HCT116 (cell line): ENCODE results near the gene TBPL1. TPM values are rescaled to one million over a fixed set of nuclear protein-coding genes. Genes with fewer than 3 reads are reported as not detected.

Experiments used
- ATAC-seq: fragments of 200-7000 bp; cut with Tn5 transposase; 2 replicates; pipeline ENCODE4 v1.9.1; 2020; ENCODE audit warnings: mild to moderate bottlenecking, moderate library complexity
- BruUV-seq: library from RNA; stranded (reverse); fragments of 400-500 nt; replicated peaks from 2 replicates; lab custom pipeline; 2021; lab: Mats Ljungman, UMichigan
- CTCF ChIA-PET: fragments of 300-600 bp; sonication (Branson Sonifier 250); formaldehyde crosslinking; loops from one replicate; lab custom pipeline; 2021; ENCODE audit warnings: antibody characterized with exemption; lab: Charles Lee
- POLR2A ChIA-PET: fragments of 300-600, 350-600 bp; sonication (Branson Sonifier 250); formaldehyde crosslinking; loops from one replicate; lab custom pipeline; 2021; ENCODE audit warnings: antibody characterized with exemption; lab: Charles Lee
- RAD21 ChIA-PET, 2 experiments: fragments of 300-600 bp; sonication (Branson Sonifier 250); formaldehyde crosslinking; loops; one replicate each; lab custom pipeline; 2023; ENCODE audit warnings: low total read pairs in 2 of 2; ENCODE audit not compliant: uncharacterized antibody in 2 of 2, unreplicated experiment in 2 of 2, low non-redundant PET in 1 of 2; lab: Charles Lee
- DNase-seq: peaks from one replicate; pipeline ENCODE4 v3.0.0-alpha.2; 2010; ENCODE audit warnings: low read depth, low spot score
- H2AFZ ChIP-seq: fragments of 200-600 bp; shearing (Covaris generic), sonication (generic); 2 replicates; pipeline ENCODE4 v1.6.1; 2017; ENCODE audit warnings: low read depth, mixed run types, mixed read lengths, antibody characterized with exemption, low read length; ENCODE audit not compliant: poor library complexity, severe bottlenecking
- H3K27ac ChIP-seq: 2 replicates; pipeline ENCODE4 v1.5.1; 2012; ENCODE audit warnings: low read depth, low read length
- H3K27me3 ChIP-seq: fragments of 200-600 bp; sonication (generic); 2 replicates; pipeline ENCODE4 v1.6.1; 2016; ENCODE audit warnings: mixed run types, low read length, mixed read lengths; ENCODE audit not compliant: insufficient read depth
- H3K36me3 ChIP-seq, 2 experiments: fragments of 200-500 bp in 1 of 2; fragments of 200-600 bp in 1 of 2; sonication (Bioruptor generic) in 1 of 2; sonication (generic) in 1 of 2; 2 replicates each; pipeline versions ENCODE4 v1.5.1 to v1.6.1; 2014 to 2016; ENCODE audit warnings: low read length in 2 of 2, inconsistent platforms in 1 of 2, mixed read lengths in 1 of 2, mixed run types in 1 of 2; ENCODE audit not compliant: insufficient read depth in 2 of 2, control insufficient read depth in 1 of 2
- H3K4me1 ChIP-seq, 2 experiments: fragments of 200-600 bp in 1 of 2; sonication (generic) in 1 of 2; 2 replicates each; pipeline versions ENCODE4 v1.5.1 to v1.6.1; 2012 to 2017; ENCODE audit warnings: low read length in 2 of 2, inconsistent platforms in 1 of 2, mild to moderate bottlenecking in 1 of 2, mixed read lengths in 1 of 2, mixed run types in 1 of 2, moderate library complexity in 1 of 2; ENCODE audit not compliant: insufficient read depth in 2 of 2, control insufficient read depth in 1 of 2
- H3K4me2 ChIP-seq: fragments of 200-600 bp; sonication (generic); 2 replicates; pipeline ENCODE4 v1.6.1; 2017; ENCODE audit warnings: mixed run types, low read length, mixed read lengths
- H3K4me3 ChIP-seq, 2 experiments: fragments of 200-600 bp in 1 of 2; sonication (generic) in 1 of 2; replicated peaks in 1 of 2; 2 replicates each; pipeline ENCODE4 v1.5.1; 2011 to 2016; ENCODE audit warnings: low read length in 2 of 2, control low read depth in 1 of 2, low read depth in 1 of 2, mild to moderate bottlenecking in 1 of 2, mixed read lengths in 1 of 2, mixed run types in 1 of 2
- H3K79me2 ChIP-seq: fragments of 200-600 bp; sonication (generic); 2 replicates; pipeline ENCODE4 v1.6.1; 2017; ENCODE audit warnings: mild to moderate bottlenecking, mixed run types, low read length, moderate library complexity, mixed read lengths; ENCODE audit not compliant: insufficient read depth
- H3K9ac ChIP-seq: fragments of 200-600 bp; sonication (generic); 2 replicates; pipeline ENCODE4 v1.6.1; 2016; ENCODE audit warnings: low read length, mixed read lengths
- H3K9me2 ChIP-seq: fragments of 200-600 bp; sonication (generic), shearing (Covaris generic); 2 replicates; pipeline ENCODE4 v1.6.1; 2017; ENCODE audit warnings: mixed run types, mild to moderate bottlenecking, moderate library complexity; ENCODE audit not compliant: insufficient read depth
- H3K9me3 ChIP-seq, 2 experiments: fragments of 200-500 bp in 1 of 2; fragments of 200-600 bp in 1 of 2; sonication (Bioruptor generic) in 1 of 2; sonication (generic) in 1 of 2; 2 replicates each; pipeline ENCODE4 v1.6.1; 2014 to 2017; ENCODE audit warnings: low read length in 2 of 2, mixed read lengths in 2 of 2, inconsistent platforms in 1 of 2, low read depth in 1 of 2, mild to moderate bottlenecking in 1 of 2, mixed run types in 1 of 2, moderate library complexity in 1 of 2; ENCODE audit not compliant: control insufficient read depth in 1 of 2, insufficient read depth in 1 of 2
- H4K20me1 ChIP-seq: fragments of 200-600 bp; sonication (generic), shearing (Covaris generic); 2 replicates; pipeline ENCODE4 v1.6.1; 2017; ENCODE audit warnings: mixed run types, mild to moderate bottlenecking, moderate library complexity; ENCODE audit not compliant: insufficient read depth
- CEBPB ChIP-seq: IDR thresholded peaks from 2 replicates; pipeline ENCODE4 v1.6.1; 2012; ENCODE audit warnings: low read depth
- ELF1 ChIP-seq: IDR thresholded peaks from 2 replicates; pipeline ENCODE4 v1.6.1; 2012; ENCODE audit warnings: low read depth, borderline replicate concordance
- EZH2 ChIP-seq: fragments of 200-600 bp; sonication (generic); IDR thresholded peaks from 2 replicates; pipeline ENCODE4 v1.6.1; 2017; ENCODE audit warnings: antibody characterized with exemption, mixed run types
- FOSL1 ChIP-seq: IDR thresholded peaks from 2 replicates; pipeline ENCODE4 v1.6.1; 2012; ENCODE audit warnings: low read depth
- JUND ChIP-seq: IDR thresholded peaks from 2 replicates; pipeline ENCODE4 v1.6.1; 2012
- POLR2A ChIP-seq: IDR thresholded peaks from 2 replicates; pipeline ENCODE4 v1.7.0; 2011; ENCODE audit warnings: borderline replicate concordance; ENCODE audit not compliant: insufficient read depth, insufficient read length; ENCODE audit errors: extremely low read depth
- POLR2AphosphoS5 ChIP-seq: IDR thresholded peaks from 2 replicates; pipeline ENCODE4 v1.6.1; 2011; ENCODE audit warnings: mild to moderate bottlenecking, low read depth, low read length, moderate library complexity
- RAD21 ChIP-seq: IDR thresholded peaks from 2 replicates; pipeline ENCODE4 v1.6.1; 2012; ENCODE audit warnings: low read depth, mild to moderate bottlenecking
- SIN3A ChIP-seq: IDR thresholded peaks from 2 replicates; pipeline ENCODE4 v1.6.1; 2012; ENCODE audit warnings: low read depth
- SP1 ChIP-seq: IDR thresholded peaks from 2 replicates; pipeline ENCODE4 v1.6.1; 2012; ENCODE audit warnings: low read depth
- SRF ChIP-seq: IDR thresholded peaks from 2 replicates; pipeline ENCODE4 v1.6.1; 2012; ENCODE audit warnings: low read depth
- TCF7L2 ChIP-seq: IDR thresholded peaks from 2 replicates; pipeline ENCODE4 v1.7.0; 2011; ENCODE audit warnings: borderline replicate concordance, inconsistent platforms; ENCODE audit not compliant: insufficient read depth, insufficient read length; ENCODE audit errors: extremely low read depth
- YY1 ChIP-seq: IDR thresholded peaks from 2 replicates; pipeline ENCODE4 v1.6.1; 2011; ENCODE audit warnings: low read length, low read depth, moderate library complexity, mild to moderate bottlenecking; ENCODE audit not compliant: insufficient replicate concordance; ENCODE audit errors: extremely low read depth
- ZFX ChIP-seq: fragments of 450-650 bp; IDR thresholded peaks from 2 replicates; pipeline ENCODE4 v1.6.1; 2017
- ZNF274 ChIP-seq: fragments of 200-500 bp; sonication (Bioruptor generic); IDR thresholded peaks from 2 replicates; pipeline ENCODE4 v1.6.1; 2014; ENCODE audit warnings: mild to moderate bottlenecking, low read depth, low read length, inconsistent platforms
- intact Hi-C: fragments of 100-400 bp; cut with micrococcal nuclease; formaldehyde crosslinking; loops from 2 replicates; pipeline ENCODE4 v1.10.0; 2022
- total RNA-seq: library from RNA; stranded (reverse); gene quantifications from one replicate; pipeline ENCODE4 v1.2.1, GENCODE V29; 2021; ENCODE audit not compliant: unreplicated experiment
- TF ChIP-seq, protein P1 (sequence below): IDR thresholded peaks from 2 replicates; pipeline ENCODE4 v1.6.1; 2012
- TF ChIP-seq, protein P2 (sequence below): IDR thresholded peaks from 2 replicates; pipeline ENCODE4 v1.6.1; 2011; ENCODE audit warnings: mild to moderate bottlenecking, low read length, moderate library complexity; ENCODE audit not compliant: insufficient replicate concordance; ENCODE audit errors: extremely low read depth
- TF ChIP-seq, protein P3 (sequence below): IDR thresholded peaks from 2 replicates; pipeline ENCODE4 v1.6.1; 2012

The TBPL1 gene
- total RNA-seq, 1 experiment from 2014 or later, result 34.9 TPM

DNA sequence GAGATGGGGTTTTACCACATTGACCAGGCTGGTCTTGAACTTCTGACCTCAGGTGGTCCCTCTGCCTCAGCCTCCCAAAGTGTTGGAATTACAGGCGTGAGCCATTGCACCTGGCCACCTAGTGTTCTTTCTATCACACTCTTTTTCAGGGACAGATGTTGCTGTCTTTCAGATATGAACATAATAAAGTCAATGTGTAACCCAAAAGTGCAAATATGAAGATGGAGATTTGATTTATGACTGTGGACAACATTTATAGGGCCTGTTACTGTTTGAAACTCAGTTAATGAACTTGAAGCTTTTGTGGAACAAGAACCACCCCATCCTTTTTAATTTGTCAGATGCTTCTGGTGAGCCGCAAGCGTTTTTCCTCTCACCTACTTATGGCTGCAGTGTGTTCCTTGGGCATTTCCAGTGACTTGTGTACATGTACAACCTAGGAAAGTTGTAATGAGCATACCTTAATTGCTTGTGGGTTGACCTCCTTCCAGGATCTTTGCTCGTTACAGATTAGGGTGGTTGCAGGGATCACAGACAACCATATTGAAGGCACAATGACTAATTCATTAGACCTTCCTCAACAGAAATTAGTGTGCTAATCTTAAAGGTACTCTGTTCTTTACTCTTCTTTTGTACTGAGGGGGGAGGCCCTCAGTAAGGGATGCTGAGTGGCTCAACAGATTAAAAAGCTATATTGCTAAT, 6.8 kb downstream of the TBPL1 start:
- ChIA-PET RAD21 (no interaction called here), POLR2A (no interaction called here), CTCF (interaction anchor here (0.6 kb wide), 1 partner anchor 14 kb away, joined by 3 read pairs; no protein-coding TSS in a partner anchor)
- BruUV-seq, result no TSS peak
- no peak overlapping the region for H3K9ac ChIP-seq
- H3K79me2 ChIP-seq, result peaks cover 93% of the 10 kb centered on the region
- no peaks in the 10 kb centered on the region for H3K27me3 ChIP-seq
- H3K4me2 ChIP-seq, result no peak overlapping the region
- TF ChIP-seq POLR2AphosphoS5 (no peak), YY1 (no peak), ZNF274 (no peak), SRF (no peak), TCF7L2 (no peak), ZFX (no peak), SP1 (no peak), FOSL1 (no peak), JUND (no peak), RAD21 (no peak), SIN3A (no peak), CEBPB (no peak), EZH2 (no peak), ELF1 (no peak), POLR2A (no peak)
- TF ChIP-seq, protein P1, sequence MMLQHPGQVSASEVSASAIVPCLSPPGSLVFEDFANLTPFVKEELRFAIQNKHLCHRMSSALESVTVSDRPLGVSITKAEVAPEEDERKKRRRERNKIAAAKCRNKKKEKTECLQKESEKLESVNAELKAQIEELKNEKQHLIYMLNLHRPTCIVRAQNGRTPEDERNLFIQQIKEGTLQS, result no peak
- TF ChIP-seq, protein P2, sequence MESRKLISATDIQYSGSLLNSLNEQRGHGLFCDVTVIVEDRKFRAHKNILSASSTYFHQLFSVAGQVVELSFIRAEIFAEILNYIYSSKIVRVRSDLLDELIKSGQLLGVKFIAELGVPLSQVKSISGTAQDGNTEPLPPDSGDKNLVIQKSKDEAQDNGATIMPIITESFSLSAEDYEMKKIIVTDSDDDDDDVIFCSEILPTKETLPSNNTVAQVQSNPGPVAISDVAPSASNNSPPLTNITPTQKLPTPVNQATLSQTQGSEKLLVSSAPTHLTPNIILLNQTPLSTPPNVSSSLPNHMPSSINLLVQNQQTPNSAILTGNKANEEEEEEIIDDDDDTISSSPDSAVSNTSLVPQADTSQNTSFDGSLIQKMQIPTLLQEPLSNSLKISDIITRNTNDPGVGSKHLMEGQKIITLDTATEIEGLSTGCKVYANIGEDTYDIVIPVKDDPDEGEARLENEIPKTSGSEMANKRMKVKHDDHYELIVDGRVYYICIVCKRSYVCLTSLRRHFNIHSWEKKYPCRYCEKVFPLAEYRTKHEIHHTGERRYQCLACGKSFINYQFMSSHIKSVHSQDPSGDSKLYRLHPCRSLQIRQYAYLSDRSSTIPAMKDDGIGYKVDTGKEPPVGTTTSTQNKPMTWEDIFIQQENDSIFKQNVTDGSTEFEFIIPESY, result no peak
- TF ChIP-seq, protein P3, sequence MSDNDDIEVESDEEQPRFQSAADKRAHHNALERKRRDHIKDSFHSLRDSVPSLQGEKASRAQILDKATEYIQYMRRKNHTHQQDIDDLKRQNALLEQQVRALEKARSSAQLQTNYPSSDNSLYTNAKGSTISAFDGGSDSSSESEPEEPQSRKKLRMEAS, result no peak
- DNase-seq (no peak), ATAC-seq (no peak)
- no peak overlapping the region for H2AFZ ChIP-seq
- no peaks in the 10 kb centered on the region for H3K4me1 ChIP-seq
- H3K9me3 ChIP-seq, result no peaks in the 10 kb centered on the region
- H3K36me3 ChIP-seq, result no peaks in the 10 kb centered on the region
- H4K20me1 ChIP-seq, result peaks cover 3% of the 10 kb centered on the region; the same call in 1 of the 2 replicates
- intact Hi-C loops, result no loop called here
- no peaks in the 10 kb centered on the region for H3K9me2 ChIP-seq
- H3K27ac ChIP-seq, result no peak overlapping the region
- H3K4me3 ChIP-seq, result no peak overlapping the region
